SJCRH30 (cell line): ENCODE measurements around the gene AGAP9. TPM values are rescaled to one million over a fixed set of nuclear protein-coding genes. Genes with fewer than 3 reads are reported as not detected.
A peak's percentile ranks its signal among the peaks of the same experiment; 100 is the strongest.
"Not testable (repeated sequence)": the region's sequence is repeated elsewhere in the genome, so short reads cannot be mapped to it uniquely, and the experiment has no call there.

ENCODE experiments used
- DNase-seq, 2 experiments: peaks; one replicate each; pipeline ENCODE4 v3.0.0-alpha.2; 2015 to 2020
- H3K27ac ChIP-seq: fragments of 250-450 bp; sonication (Bioruptor Pico); 2 replicates; pipeline ENCODE4 v1.5.1; 2020; ENCODE audit warnings: mild to moderate bottlenecking, moderate library complexity
- H3K27me3 ChIP-seq: fragments of 250-450 bp; sonication (Bioruptor Pico); 2 replicates; pipeline ENCODE4 v1.5.1; 2020; ENCODE audit warnings: mild to moderate bottlenecking, moderate library complexity
- H3K36me3 ChIP-seq: fragments of 250-450 bp; sonication (Bioruptor Pico); 2 replicates; pipeline ENCODE4 v1.5.1; 2020; ENCODE audit warnings: mild to moderate bottlenecking, moderate library complexity
- H3K4me1 ChIP-seq: fragments of 250-450 bp; sonication (Bioruptor Pico); 2 replicates; pipeline ENCODE4 v1.5.1; 2020; ENCODE audit warnings: mild to moderate bottlenecking, moderate library complexity
- H3K4me3 ChIP-seq: fragments of 250-450 bp; sonication (Bioruptor Pico); 2 replicates; pipeline ENCODE4 v1.5.1; 2020; ENCODE audit warnings: mild to moderate bottlenecking, moderate library complexity
- H3K9me3 ChIP-seq: fragments of 250-450 bp; sonication (Bioruptor Pico); replicated peaks from 2 replicates; pipeline ENCODE4 v1.5.1; 2020; ENCODE audit warnings: mild to moderate bottlenecking, moderate library complexity
- total RNA-seq: library from RNA; depleted of rRNA; stranded (reverse); fragments of >200 nt; shearing (Covaris generic); gene quantifications from 2 replicates; pipeline ENCODE4 v1.2.3, GENCODE V29; 2014

AGAP9 gene
- total RNA-seq, 1 experiment from 2014 or later: 2.4 TPM

- not testable (repeated sequence) for H3K27me3 ChIP-seq, H3K36me3 ChIP-seq, H3K9me3 ChIP-seq, H3K4me1 ChIP-seq
- peak in 1 of 2 experiments; percentile 7 for DNase-seq
- Histone ChIP-seq H3K27ac (peak overlapping the region; percentile 64; the same call in 1 of the 2 replicates), H3K4me3 (peak overlapping the region; percentile 77)
Observed at GRCh38 chr10:47552719-47553118, 29.3 kb upstream of the AGAP9 start.

DNA sequence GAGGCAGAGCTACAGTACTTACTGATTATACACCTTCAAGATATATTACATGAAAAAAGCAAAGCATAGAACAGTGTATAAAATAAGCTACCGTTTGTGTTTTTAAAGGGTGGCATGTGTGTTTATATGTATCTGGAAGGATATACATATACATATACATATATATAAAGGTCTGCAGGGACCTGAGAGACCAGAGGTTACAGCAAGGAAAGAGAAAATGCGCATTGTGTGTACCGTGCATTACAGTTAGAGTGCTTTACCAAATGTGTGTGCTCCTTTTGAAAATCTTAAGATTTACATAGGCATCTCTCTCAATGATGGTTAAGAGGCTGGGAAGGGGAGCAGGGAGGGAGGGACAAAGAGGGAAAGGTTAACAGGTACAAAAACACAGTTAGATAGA lies 23.8 kb upstream of the AGAP9 start:
- DNase-seq, H3K36me3 ChIP-seq, H3K4me1 ChIP-seq, H3K27ac ChIP-seq, H3K9me3 ChIP-seq, H3K4me3 ChIP-seq, H3K27me3 ChIP-seq: not testable (repeated sequence)

- not testable (repeated sequence) for H3K36me3 ChIP-seq, DNase-seq, H3K27me3 ChIP-seq, H3K4me1 ChIP-seq, H3K9me3 ChIP-seq, H3K27ac ChIP-seq, H3K4me3 ChIP-seq
Observed at GRCh38 chr10:47536430-47536829, 13.0 kb upstream of the AGAP9 start.

DNA sequence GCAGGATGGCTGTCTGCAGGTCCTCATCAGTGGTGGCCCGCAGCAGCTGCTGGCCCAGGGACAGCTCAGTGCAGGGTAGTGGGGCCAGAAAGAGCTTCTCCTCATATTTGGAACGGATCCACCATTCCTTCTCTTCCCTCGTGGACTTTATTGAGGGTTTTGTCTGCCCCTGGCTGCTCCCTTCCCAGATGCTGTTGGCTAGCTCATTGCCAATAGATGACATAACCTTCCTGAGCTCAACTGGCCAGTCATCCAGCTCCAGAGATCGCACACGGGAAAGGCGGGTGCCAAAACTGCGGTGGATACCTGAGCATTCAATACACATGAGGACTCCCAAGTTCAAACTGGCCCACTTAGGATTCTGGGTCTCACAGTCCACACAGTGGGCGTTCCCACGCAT lies 21.1 kb downstream of the AGAP9 start:
- H3K4me1 ChIP-seq, H3K9me3 ChIP-seq, H3K27ac ChIP-seq, H3K27me3 ChIP-seq, DNase-seq, H3K36me3 ChIP-seq, H3K4me3 ChIP-seq: not testable (repeated sequence)

GRCh38 chr10:47494226-47494625 lies 29.2 kb downstream of the AGAP9 start:
- not testable (repeated sequence) for H3K9me3 ChIP-seq, H3K4me3 ChIP-seq, DNase-seq, H3K27me3 ChIP-seq, H3K36me3 ChIP-seq, H3K27ac ChIP-seq, H3K4me1 ChIP-seq

GRCh38 chr10:47491600-47491999 lies 31.8 kb downstream of the AGAP9 start, which contains the start of gene FAM25G:
Gene FAM25G, minus strand, starts transcription at chr10:47491700. Its CDS starts 26 bp downstream, at chr10:47491674.
- not testable (repeated sequence) for H3K4me1 ChIP-seq, H3K4me3 ChIP-seq, H3K27me3 ChIP-seq, H3K27ac ChIP-seq, H3K9me3 ChIP-seq, H3K36me3 ChIP-seq, DNase-seq

DNA sequence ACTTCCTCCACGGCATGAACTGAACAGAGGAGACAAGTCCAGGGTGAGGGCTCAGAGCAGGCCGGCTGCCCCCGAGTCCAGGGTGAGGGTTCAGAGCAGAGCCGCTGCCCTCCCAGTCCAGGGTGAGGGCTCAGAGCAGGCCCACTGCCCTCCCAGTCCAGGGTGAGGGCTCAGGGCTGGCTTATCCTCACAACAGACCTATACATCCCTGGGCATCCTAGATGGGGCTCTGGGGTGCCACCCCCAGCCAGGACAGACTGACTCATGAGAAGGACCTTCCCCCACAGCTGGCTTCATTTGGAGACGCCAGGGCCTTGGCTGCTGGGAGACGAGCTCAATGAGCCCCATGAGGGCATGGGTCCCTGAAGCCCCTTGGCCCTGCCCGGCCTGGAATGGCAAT lies 33.8 kb downstream of the AGAP9 start:
- DNase-seq, H3K36me3 ChIP-seq, H3K27ac ChIP-seq, H3K27me3 ChIP-seq, H3K4me1 ChIP-seq, H3K4me3 ChIP-seq, H3K9me3 ChIP-seq: not testable (repeated sequence)

- H3K27ac ChIP-seq, H3K36me3 ChIP-seq, H3K4me3 ChIP-seq, H3K27me3 ChIP-seq, H3K4me1 ChIP-seq, DNase-seq, H3K9me3 ChIP-seq: not testable (repeated sequence)
Observed at GRCh38 chr10:47485943-47486342, 37.5 kb downstream of the AGAP9 start.

GRCh38 chr10:47484786-47485185 lies 38.7 kb downstream of the AGAP9 start:
- H3K27me3 ChIP-seq, H3K4me1 ChIP-seq, DNase-seq, H3K36me3 ChIP-seq, H3K9me3 ChIP-seq, H3K4me3 ChIP-seq, H3K27ac ChIP-seq: not testable (repeated sequence)

DNA sequence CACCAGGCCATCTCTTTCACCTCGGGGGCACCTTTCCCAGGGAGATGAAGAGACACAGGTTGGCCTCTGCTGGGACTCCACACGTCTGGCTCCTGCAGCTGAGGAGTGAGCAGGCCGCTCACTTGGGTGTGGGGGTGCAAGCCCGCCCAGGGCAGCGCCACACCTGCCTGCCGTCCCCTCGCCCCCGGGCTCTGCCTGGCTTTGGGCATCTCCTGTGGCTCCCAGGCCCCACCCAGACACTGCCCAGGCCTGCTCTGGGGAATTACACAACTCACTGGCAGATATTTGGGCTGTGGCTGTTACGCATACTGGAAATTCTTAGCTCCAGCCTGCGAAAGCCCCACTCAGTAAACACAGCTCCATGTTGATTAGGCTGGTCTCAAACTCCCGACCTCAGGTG lies 39.5 kb downstream of the AGAP9 start, which contains the start of gene ANXA8:
Gene ANXA8 (minus strand): TSS at position 193 of the 400 bp plus-strand sequence. CDS start 182 bp downstream, at position 11.
- not testable (repeated sequence) for H3K4me1 ChIP-seq, H3K27ac ChIP-seq, H3K4me3 ChIP-seq, H3K36me3 ChIP-seq, DNase-seq, H3K9me3 ChIP-seq, H3K27me3 ChIP-seq

- not testable (repeated sequence) for H3K4me3 ChIP-seq, H3K27me3 ChIP-seq, H3K36me3 ChIP-seq, DNase-seq, H3K4me1 ChIP-seq, H3K27ac ChIP-seq, H3K9me3 ChIP-seq
Observed at GRCh38 chr10:47482367-47482766, 41.1 kb downstream of the AGAP9 start.

DNA sequence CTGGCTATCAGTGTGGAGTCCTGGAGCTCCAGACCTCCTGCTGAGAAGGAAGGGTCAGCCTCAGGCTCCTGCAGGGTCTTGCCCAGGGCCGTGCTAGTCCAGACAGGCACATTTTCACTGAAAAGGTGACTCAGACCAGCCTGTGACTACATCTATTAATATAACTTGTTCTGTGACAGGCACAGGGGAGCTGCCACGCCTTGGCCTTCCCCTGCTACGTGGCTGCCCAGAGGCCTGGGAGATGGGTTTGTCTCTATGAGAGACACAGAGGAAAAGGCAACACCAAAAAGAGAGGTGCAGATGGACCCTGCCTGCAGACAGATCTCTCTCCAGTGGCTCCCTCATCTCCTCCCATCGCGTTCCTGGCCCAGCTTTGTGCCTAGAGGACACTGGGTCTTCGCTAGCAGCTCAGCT lies 41.7 kb downstream of the AGAP9 start:
- H3K4me1 ChIP-seq, H3K27me3 ChIP-seq, H3K36me3 ChIP-seq, H3K27ac ChIP-seq, H3K9me3 ChIP-seq, DNase-seq, H3K4me3 ChIP-seq: not testable (repeated sequence)

DNA sequence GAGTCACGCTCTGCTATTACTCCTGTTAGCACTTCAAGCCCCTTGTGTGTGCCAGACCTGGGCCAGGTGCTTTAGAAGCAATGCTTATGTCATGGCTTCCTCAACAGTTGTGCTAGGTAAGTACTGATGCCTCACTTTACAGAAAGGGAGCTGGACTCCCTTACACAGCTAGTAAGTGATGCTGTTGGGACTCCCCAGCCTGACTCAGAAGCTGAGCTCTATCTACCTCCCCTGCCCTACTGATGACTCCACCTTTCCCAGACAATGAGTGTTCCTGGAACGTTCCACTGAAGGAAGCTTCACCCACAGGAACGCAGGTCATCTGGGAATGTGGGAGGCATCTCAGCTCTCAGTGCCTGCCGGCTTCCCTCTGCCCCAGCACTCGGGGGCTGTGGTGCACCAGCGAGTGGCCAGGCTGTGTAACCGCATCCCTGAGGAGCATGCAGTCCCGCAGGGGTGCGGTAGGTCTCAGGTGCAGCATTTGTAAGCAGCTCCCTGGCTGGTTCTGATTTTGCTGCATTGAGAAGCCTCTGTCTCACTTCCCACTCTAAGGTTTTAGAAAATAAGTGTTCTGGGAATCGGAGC lies 42.2 kb downstream of the AGAP9 start:
- H3K27ac ChIP-seq, DNase-seq, H3K4me1 ChIP-seq, H3K9me3 ChIP-seq, H3K36me3 ChIP-seq, H3K4me3 ChIP-seq, H3K27me3 ChIP-seq: not testable (repeated sequence)

DNA sequence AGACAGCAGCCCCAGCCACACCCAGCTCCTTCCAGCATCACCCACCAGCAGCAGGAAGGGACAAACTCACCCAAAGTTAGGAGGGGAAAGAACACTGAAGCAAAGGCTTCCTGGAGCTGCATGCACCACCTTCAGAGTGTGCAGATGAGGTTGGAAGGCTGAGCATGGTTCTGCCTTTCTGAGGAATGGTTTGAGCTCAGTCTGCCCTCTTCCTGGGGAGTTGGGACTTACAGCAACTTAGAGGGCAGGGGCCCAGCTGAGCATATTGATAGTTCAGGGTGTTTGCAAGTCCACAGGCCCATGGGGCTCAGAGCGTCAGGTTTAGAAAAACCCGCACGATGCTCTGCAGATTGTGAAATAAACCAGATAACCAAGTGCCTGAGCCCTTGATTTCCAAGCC lies 43.3 kb downstream of the AGAP9 start:
- not testable (repeated sequence) for DNase-seq, H3K36me3 ChIP-seq, H3K27me3 ChIP-seq, H3K9me3 ChIP-seq, H3K4me1 ChIP-seq, H3K4me3 ChIP-seq, H3K27ac ChIP-seq

DNA sequence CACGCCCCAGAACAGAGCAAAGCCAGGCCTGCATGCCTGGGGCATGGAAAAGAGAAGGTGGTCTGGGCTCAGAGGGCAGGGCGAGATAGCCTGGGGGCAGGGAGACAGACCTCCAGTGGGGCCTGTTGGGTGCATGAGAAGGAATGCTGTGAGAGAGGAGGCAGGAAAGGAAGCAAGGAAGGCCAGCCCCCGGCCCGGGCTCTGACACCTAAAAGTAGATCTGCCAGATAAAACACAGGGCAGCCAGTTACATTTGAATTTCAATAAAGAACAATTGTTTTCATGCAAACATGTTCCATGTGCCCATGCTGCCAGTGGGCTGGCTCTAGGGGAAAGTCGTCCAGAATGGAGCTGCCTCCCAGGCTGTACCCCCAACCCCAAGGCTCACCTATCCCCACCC lies 45.3 kb downstream of the AGAP9 start:
- not testable (repeated sequence) for H3K4me3 ChIP-seq, H3K27ac ChIP-seq, DNase-seq, H3K36me3 ChIP-seq, H3K9me3 ChIP-seq, H3K4me1 ChIP-seq, H3K27me3 ChIP-seq

- not testable (repeated sequence) for H3K9me3 ChIP-seq, H3K4me1 ChIP-seq, DNase-seq, H3K27ac ChIP-seq, H3K4me3 ChIP-seq, H3K27me3 ChIP-seq, H3K36me3 ChIP-seq
Observed at GRCh38 chr10:47477078-47477477, 46.4 kb downstream of the AGAP9 start.
